Epithelial cell of esophagus (primary cell): ENCODE data around the gene CBY1.
A peak's percentile ranks its signal among the peaks of the same experiment; 100 is the strongest.

Experiments used
- DNase-seq: peaks from one replicate; pipeline ENCODE4 v3.0.0; 2010; ENCODE audit warnings: low read depth
- H3K4me3 ChIP-seq: 2 replicates; pipeline ENCODE4 v1.5.1; 2011; ENCODE audit warnings: mild to moderate bottlenecking, low read length, control low read depth
- TF ChIP-seq, protein P1 (sequence below): IDR thresholded peaks from 2 replicates; pipeline ENCODE4 v1.5.1; 2011; ENCODE audit warnings: low read depth, mild to moderate bottlenecking, low read length, control low read depth, inconsistent platforms; ENCODE audit not compliant: insufficient read depth; ENCODE audit errors: missing control alignments

Gene CBY1

DNA sequence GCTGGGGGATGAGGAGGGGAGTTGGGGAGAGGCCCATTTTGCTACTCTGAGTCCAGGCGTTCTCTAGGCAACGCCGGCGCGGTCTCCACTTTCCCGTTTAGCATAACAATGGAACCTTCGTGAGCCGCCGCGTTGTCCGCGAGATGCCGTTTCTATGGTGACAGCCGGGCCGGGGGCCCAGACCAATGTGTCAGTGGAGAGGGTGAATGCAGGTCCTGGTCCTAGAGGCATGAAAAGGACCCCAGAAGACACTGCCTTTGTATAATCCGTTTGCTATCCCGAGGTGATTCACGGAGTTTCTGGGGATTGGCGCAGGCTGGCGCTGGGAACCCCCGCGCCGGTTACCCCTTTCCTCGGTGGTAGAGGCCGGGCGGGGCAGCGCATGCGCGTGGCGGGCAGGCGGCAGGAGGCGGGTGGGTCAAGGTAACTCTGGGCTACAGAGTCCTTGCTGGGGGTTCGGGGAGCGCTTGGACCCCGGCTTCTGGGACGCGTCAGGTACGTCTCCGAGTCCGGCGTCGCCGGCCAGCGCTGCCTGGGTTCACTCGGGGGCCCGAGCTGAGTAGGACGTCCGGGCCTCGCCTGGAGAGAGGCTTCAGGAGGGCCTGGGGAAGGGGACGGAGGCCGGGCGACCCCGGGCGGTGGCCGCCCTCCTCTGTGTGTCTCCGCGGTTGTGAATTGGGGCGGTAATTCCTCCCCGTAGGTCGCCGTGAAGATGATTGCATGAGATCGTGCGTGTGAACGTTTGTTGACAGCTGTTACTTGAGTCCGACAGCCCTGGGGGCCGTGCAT, at the start of gene CBY1, which contains the start of gene FAM227A:
Gene CBY1, plus strand, starts transcription at position 383 of the 789 bp plus-strand sequence. CDS start 11,417 bp downstream, outside the sequence.
Gene FAM227A, minus strand, starts transcription at position 137 of the 789 bp plus-strand sequence. CDS start 6,224 bp downstream, outside the sequence.
- TF ChIP-seq, protein P1, sequence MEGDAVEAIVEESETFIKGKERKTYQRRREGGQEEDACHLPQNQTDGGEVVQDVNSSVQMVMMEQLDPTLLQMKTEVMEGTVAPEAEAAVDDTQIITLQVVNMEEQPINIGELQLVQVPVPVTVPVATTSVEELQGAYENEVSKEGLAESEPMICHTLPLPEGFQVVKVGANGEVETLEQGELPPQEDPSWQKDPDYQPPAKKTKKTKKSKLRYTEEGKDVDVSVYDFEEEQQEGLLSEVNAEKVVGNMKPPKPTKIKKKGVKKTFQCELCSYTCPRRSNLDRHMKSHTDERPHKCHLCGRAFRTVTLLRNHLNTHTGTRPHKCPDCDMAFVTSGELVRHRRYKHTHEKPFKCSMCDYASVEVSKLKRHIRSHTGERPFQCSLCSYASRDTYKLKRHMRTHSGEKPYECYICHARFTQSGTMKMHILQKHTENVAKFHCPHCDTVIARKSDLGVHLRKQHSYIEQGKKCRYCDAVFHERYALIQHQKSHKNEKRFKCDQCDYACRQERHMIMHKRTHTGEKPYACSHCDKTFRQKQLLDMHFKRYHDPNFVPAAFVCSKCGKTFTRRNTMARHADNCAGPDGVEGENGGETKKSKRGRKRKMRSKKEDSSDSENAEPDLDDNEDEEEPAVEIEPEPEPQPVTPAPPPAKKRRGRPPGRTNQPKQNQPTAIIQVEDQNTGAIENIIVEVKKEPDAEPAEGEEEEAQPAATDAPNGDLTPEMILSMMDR, result no peak
- H3K4me3 ChIP-seq, result peak within 1 kb of the TSS; percentile 90

DNA sequence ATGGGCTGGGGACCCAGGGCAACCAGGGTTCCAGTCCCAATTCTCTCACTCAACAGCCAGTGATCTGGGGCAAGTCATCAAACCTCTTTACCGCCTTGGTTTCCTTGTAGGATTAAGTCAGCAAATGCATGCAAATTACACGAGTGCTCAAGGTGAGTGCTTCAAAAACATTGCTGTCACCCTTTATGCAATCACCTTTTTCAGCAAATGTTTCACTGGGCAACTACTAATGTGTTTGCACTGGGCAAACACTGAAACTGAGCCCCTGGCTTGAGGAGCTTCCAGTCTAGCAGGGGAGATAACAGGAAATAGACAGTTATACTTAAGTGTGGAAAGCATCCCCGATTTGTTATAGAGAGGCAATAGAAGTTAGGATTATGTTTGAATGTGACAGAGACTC, 48.8 kb upstream of the CBY1 start:
- TF ChIP-seq, protein P1, result no peak
- no peak overlapping the region for H3K4me3 ChIP-seq
- no peak for DNase-seq

More for the DNA sequence above, at the start of gene CBY1, which contains the start of gene FAM227A:
- peak; percentile 90 for DNase-seq

DNA sequence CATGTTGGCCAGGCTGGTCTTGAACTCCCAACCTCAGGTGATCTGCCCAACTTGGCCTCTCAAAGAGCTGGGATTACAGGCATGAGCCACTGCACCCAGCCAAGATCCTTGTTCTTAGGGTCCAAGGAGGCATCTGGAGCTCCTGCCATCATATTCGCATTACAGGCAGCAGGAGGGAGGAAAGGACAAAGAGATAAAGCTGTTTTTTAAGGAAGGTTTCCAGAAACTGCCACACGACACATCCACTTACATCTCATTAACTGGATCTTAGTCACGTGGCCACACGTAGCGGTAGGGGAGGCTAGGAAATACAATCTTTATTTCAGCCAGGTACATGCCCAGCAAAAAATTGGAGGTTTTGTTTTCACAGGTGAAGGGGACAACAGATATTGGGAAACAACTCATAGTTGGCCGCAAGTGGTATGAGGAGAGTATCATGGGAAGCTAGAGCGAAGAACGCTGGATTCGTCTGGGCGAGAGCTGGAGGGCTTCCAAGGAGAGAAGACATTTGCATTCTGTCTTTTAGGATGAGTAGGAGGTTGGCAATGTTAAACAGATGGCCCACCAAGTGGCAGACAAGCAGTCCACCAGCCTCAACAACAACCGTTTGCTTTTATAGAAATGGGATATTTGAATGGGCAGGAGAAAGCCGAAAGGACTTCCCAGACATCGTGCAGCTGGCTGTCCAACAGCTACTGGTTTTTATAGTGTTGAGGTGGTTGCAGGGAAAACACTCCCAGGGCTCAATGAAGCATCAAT, 47.3 kb upstream of the CBY1 start:
- no peak for DNase-seq
- H3K4me3 ChIP-seq, result no peak overlapping the region
- TF ChIP-seq, protein P1, result no peak

DNA sequence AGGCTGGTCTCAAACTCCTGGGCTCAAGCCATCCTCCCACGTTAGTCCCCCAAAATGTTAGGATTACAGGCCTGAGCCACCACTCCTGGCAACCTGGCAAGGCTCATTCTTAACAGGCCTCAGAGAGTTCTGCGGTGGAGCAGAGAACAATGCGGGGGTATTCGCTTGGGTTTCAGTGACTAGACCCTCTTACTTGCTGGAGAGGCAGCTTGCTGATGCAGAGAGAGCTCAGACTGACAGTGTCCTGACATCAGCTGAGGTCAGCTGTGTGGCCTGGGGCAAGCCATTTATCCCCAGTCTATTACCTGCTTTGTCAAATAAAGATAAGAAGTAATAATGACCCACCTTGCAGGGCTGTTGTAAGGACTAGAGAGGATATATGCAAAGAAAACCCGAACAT, 46.2 kb upstream of the CBY1 start:
- DNase-seq, result no peak
- TF ChIP-seq, protein P1, result no peak
- H3K4me3 ChIP-seq, result no peak overlapping the region

DNA sequence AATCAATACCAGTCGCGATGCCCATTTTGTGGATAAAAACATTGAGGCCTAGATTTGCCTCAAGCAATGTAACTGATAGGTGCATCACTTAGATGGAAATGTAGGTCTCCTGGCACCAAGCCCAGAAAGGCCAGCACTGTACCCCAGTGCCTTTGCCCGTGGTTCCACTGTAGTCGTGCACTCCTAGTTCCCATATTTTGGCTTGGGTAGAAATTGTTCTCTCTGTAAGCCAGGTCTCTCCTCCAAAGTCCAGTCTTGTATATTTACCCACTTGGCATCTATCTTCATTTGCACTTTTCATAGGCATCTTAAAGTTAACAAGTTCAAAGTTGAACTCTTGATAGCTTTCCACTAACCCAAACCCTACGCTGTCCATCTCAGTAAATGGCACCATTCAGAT, 44.9 kb upstream of the CBY1 start:
- TF ChIP-seq, protein P1, result no peak
- DNase-seq, result no peak
- H3K4me3 ChIP-seq, result no peak overlapping the region

DNA sequence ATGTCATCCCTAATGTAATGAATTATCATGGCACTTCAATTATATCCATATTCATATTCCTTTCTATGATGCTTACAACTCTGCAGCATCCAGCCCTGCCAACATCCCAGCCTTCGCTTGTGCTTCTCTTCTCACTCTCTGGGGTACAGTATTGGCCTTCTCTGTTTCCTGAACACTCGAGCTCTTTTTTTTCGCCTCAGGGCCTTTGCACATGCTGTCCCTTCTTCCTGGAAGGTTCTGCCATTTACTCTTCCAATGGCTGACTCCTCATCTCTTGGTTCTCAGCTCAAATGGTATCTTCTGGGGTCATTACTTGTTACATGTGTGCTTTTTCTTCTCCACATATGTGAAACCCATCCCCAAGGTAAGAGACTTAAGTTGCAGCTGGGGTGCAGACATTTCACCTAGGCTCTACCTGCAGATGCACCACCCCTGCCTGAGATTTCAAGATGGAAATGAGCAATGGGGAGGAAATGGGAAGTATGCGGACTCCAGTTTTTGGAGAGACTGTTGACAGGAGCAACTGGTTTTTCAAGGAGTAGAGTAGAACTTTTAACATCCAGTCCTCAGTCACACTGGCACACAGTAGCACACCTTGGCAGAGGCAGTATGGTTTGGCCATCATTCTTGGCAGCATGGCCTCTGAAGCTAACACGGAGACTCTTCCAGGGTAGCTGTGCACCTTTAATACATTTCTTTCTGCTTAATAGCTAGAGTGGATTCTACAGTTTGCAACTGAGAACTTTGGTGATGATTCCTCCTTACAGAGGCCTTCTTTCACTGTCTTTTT, 44.0 kb upstream of the CBY1 start:
- TF ChIP-seq, protein P1, result no peak
- DNase-seq, result peak; percentile 25

More for the DNA sequence above, 44.0 kb upstream of the CBY1 start:
- H3K4me3 ChIP-seq, result no peak overlapping the region
